Measurements from ENCODE around the gene PAN3.

Gene PAN3

DNA sequence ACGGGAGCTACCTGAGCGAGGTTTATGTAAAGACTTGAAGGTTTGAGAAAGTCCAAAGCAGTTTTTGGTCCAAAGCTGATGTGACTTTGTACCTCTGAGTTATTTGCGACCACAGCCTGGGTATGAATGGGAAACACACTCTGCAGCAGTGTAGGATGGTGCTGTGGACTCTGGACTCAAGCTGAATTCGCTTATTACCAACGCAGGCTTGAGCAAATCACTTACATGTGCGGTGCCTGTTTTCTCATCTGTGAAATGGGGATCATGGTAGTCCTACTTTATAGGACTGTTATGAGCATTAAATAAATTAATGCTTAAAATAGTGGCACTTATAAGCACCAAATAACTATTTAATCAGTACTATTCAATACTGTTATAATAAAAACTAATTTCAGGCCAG is 176.5 kb downstream of the PAN3 start:
- DNase-seq = no peak

GRCh38 chr13:28316129-28316528 is 177.8 kb downstream of the PAN3 start:
- DNase-seq = no peak

- DNase-seq = no peak
Measured at GRCh38 chr13:28316836-28317235, 178.5 kb downstream of the PAN3 start.

GRCh38 chr13:28318496-28318895 is 180.2 kb downstream of the PAN3 start:
- no peak for DNase-seq

- DNase-seq = no peak
Measured at GRCh38 chr13:28319528-28319927, 181.2 kb downstream of the PAN3 start.

GRCh38 chr13:28320209-28320608 is 181.9 kb downstream of the PAN3 start:
- no peak for DNase-seq

GRCh38 chr13:28320884-28321574 is 182.7 kb downstream of the PAN3 start:
- DNase-seq = no peak

DNA sequence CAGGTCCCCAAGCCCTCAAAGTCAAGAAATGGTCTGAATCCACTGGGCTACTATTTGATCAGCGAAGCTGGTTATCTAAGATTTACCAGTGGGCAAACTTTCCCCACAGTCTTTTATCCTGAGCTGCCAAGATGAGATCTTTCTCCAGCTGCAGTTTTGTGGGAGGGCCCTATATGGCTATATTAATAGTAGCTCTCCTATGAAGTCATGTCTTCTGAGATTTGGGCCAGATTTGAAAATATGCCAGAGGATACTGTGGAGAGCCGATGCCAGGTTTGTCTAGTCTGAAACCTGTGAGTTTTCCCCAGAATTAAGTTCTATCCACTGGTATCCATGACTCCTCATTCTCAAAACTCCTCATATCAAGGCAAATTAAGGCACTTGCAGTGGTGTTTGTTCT is 183.4 kb downstream of the PAN3 start:
- DNase-seq = no peak

GRCh38 chr13:28322256-28322905 is 184.0 kb downstream of the PAN3 start:
- DNase-seq = no peak

DNA sequence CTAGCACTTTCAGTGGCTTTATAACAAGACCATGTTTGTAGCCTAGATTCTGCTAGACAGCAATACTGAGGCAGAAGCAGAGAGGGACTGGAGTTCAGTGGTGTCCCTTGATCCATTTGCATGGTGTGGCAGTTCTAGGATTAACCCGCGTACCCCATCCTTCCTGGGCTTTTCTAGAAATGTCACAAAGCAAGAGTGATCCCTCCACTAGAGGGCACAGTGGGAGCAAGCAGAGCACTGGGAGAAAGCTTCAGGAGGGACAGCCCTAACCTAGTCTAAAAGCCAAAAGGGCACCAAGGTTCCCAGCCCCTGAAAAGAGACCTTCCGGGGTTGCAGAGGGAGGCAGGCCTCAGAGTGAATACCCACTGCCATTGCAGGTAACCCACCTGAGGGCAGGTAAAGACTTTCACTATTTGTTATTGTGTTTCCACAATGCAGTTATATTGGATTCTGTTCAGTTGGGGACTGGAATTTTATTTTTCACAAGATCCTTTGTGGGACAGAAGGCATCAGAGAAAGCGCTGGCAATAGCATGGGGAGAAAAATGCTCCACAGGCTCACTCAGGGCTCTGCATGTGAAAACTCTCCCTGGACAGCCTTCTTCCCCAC is 185.9 kb downstream of the PAN3 start:
- peak; percentile 80 to 83 for DNase-seq

GRCh38 chr13:28325022-28325421 is 186.7 kb downstream of the PAN3 start:
- DNase-seq = no peak

- DNase-seq = no peak
Measured at GRCh38 chr13:28326056-28326455, 187.7 kb downstream of the PAN3 start.

GRCh38 chr13:28327373-28328270 is 189.3 kb downstream of the PAN3 start:
- no peak for DNase-seq

GRCh38 chr13:28328271-28328607 is 189.9 kb downstream of the PAN3 start:
- DNase-seq = no peak

DNA sequence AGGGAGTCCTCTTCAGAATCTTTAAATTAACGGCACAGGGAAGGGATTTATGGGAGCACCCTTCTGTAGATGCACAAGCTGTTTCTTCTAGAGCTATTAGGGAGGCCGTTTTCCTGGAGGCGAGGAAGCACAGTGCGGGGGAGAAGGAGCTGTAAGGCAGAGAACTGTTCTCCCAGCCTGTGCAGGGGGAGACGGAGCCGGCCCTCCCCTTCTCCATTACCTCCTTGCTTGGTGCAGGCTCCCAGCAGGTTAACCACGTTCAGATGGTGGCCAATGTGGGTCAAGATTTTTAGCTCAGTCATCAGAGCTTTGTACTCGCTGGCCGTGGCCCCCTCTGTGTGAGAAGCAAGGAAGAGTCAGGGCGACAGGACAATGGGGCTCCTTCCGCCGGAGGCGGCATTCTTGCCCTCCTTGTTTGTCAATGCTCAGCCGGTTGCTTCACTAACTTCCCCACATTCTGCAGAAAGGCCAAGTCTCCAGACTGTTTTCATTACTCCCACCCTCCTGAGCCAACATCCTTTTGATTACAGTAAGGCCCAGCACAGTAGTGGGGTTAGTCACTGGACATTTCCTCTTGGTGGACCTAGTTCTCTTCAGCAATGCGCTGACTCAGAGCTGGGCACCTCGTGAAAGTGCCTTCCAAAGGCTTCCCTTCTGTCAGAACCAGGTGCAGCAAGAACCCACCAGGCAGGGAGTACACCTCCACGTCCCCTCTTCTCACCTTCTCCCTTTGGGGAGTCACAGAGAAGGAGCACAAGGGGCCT is 191.2 kb downstream of the PAN3 start:
- no peak for DNase-seq

DNA sequence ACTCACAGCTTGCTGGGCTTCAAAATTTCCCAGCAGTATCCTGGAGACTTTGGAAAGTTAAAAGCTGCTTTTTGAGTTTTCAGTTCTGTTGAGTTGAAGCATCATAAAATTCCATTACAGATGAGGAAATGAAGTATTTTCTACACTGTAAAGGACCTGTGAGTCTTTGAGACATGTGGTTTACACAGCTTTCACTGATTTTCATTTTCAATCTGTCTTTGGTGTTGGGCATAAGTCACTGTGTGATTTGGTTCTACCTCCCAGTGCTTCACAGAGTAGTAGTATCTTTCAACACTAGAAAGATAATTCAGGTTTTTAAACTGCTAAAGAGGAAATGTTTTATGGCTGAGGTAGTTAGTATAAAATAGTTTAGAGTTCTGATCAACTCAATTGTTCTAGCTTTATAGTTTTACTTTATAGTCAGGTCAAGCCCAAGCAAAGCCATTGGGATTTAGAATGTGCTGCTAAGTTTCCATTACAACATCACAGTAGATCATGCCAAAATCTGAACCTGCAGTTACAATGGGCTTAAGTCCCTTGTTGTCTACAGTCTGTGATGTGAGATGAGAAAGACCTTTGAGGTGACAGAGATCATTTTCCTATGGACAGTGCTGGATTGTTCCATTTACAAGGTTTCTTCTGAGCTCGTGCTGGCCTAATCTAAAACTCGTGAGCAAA is 195.0 kb downstream of the PAN3 start:
- DNase-seq = no peak

- no peak for DNase-seq
Measured at GRCh38 chr13:28336193-28336657, 197.9 kb downstream of the PAN3 start.

- DNase-seq = peak; percentile 46 to 63
Measured at GRCh38 chr13:28337166-28338005, 199.0 kb downstream of the PAN3 start.

DNA sequence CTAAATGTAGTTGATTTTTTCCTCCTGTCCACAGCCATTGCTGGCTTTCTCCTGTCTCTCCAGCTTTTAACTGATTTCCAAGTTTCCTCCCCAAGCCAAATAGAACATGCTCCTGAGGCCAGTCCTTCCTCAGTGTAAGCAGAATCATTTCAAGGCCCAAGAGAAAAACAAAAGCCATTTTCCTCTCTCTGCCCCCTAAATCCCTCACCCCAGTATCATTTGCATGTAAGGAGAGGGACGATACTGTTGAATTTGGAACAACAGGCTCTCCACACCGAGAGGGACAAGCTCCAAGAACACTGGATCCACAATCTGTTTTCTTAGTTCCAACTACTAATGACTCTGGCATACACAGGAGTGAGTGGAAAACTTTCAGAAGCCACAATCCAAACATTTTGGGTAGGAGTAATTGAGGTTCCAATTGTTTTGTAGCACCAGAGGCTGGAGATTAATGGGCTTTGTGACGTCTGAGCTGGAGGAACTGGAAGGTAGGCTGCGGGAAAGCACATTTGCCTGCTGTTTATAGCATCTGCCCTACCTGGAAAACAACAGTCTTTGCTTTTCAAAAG is 199.7 kb downstream of the PAN3 start:
- DNase-seq = no peak

DNA sequence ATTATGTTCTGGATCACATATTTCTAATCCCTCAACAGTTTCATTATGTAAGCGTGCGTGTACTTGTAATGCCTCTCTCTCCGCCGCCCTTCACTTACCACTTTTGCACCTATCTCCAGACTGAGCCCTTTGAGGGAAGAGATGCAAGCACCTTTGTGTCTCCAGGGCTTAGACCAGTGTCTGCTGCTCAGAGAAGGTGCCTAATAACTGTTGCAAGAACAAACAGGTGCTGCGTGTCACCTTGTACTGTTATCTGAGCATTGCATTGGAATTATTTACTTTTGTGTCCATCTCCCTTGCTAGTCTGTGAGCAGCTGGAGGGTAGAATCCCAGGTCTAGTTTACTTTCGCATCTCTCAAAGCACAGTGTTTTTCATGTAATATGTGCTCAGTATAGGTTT is 200.4 kb downstream of the PAN3 start:
- no peak for DNase-seq

DNA sequence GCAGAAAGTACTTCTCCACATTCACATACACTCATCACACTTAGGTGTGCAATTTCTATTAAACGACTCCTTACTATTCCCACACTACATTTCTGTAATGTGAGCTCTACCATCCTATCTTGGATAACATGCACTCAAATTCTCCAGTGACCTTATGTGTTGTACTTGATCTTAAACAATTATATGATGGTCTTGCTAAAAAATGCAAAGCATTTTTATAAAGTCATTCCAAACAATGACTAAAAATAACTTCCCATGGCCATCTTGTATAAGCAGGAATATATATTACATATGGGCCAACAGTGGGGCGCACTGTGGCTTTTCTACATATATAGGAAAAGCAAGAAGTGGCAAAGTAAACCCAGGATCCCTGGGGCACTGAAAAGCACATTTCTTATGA is 201.1 kb downstream of the PAN3 start:
- no peak for DNase-seq
